ENCODE data around the gene POLR2H. TPM values are rescaled to one million over a fixed set of nuclear protein-coding genes. Genes with fewer than 3 reads are reported as not detected.

POLR2H gene
- total RNA-seq, 4 donors from 2014 or later = 42.4 to 116 (median 66.2) TPM

DNA sequence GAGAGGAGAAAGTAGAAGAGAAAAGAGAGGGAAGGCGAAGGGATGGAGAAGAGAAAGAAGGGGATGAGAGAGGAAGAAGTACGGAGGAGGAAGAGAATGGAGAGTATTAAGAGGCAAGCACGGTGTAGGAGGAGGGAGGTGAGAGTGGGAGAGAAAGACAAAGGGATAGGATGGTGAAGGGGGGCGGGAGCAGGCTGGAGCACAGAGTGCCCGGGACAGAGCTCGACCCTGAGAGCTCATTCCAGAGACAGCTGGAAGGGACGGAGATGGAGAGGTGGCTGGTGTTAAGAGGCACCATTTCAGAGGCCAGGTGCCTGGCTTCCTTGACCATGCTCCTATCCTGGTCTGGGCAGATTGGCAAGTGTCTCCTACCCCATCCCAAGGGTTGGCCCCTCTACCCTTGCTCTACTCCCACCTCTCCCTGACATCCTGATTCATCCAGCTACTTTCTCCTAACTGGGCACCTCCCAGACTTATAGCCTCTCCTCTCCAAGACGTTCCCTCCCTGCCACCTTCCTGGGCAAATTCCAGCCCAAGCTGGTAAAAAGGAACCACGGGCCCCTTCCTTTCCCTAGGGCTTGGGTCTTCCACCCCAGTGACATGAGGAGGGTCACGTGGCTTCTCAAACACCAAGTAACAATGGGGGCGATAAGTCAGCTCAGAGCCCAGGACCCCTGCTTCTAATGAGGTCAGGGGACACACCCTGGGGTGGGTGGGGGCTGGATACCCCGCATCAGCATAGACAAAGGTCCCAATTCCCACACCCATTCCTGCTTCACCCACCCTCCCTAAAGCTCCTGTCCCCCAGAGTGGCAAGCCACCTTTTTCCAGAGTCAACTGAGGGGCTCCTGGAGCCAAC lies 1.2 kb upstream of the POLR2H start:
- Histone ChIP-seq H3K27me3 (no peaks in the 10 kb centered on the region), H3K9me3 (no peaks in the 10 kb centered on the region), H3K27ac (no peak overlapping the region), H3K4me1 (peaks cover 38% of the 10 kb centered on the region), H3K36me3 (peaks cover 11% of the 10 kb centered on the region), H3K4me3 (peak overlapping the region; percentile 64)
- TF ChIP-seq POLR2AphosphoS5 (IDR thresholded peaks at IDR 0.05) (no peak), CTCF (IDR thresholded peaks at IDR 0.05) (no peak), POLR2A (IDR thresholded peaks at IDR 0.05) (no peak), EP300 (IDR thresholded peaks at IDR 0.05) (no peak)
- WGBS = 68% methylated on average over 12 of the region's 12 CpGs
- DNase-seq (ENCODE audit: low spot score in 2 of 2) = no peak

GRCh38 chr3:184360929-184361531 lies 480 bp upstream of the POLR2H start:
- no peak for TF ChIP-seq POLR2AphosphoS5 (IDR thresholded peaks at IDR 0.05)
- TF ChIP-seq CTCF (IDR thresholded peaks at IDR 0.05) = no peak
- TF ChIP-seq EP300 (IDR thresholded peaks at IDR 0.05) = no peak
- no peak for TF ChIP-seq POLR2A (IDR thresholded peaks at IDR 0.05)
- 27% methylated on average over 8 of the region's 24 CpGs for WGBS
- Histone ChIP-seq H3K36me3 (peaks cover 11% of the 10 kb centered on the region), H3K9me3 (no peaks in the 10 kb centered on the region), H3K4me1 (peaks cover 38% of the 10 kb centered on the region), H3K27me3 (no peaks in the 10 kb centered on the region), H3K27ac (peak overlapping the region; percentile 98), H3K4me3 (peak overlapping the region; percentile 64)
- DNase-seq (ENCODE audit: low spot score in 2 of 2) = peak in 1 of 2 donors; percentile 73

- H3K4me1 ChIP-seq = peaks cover 38% of the 10 kb centered on the region
- DNase-seq (ENCODE audit: low spot score in 2 of 2) = peak in 1 of 2 donors; percentile 92
- no peaks in the 10 kb centered on the region for H3K9me3 ChIP-seq
- peaks cover 10% of the 10 kb centered on the region for H3K36me3 ChIP-seq
- H3K4me3 ChIP-seq = peak overlapping the region; percentile 64
- H3K27me3 ChIP-seq = no peaks in the 10 kb centered on the region
- H3K27ac ChIP-seq = peak overlapping the region; percentile 98
- TF ChIP-seq CTCF (IDR thresholded peaks at IDR 0.05) (no peak), POLR2A (IDR thresholded peaks at IDR 0.05) (no peak), EP300 (IDR thresholded peaks at IDR 0.05) (no peak), POLR2AphosphoS5 (IDR thresholded peaks at IDR 0.05) (no peak)
- WGBS = 0% methylated on average over 29 of the region's 38 CpGs
Measured at GRCh38 chr3:184361932-184362667, 590 bp downstream of the POLR2H start.

DNA sequence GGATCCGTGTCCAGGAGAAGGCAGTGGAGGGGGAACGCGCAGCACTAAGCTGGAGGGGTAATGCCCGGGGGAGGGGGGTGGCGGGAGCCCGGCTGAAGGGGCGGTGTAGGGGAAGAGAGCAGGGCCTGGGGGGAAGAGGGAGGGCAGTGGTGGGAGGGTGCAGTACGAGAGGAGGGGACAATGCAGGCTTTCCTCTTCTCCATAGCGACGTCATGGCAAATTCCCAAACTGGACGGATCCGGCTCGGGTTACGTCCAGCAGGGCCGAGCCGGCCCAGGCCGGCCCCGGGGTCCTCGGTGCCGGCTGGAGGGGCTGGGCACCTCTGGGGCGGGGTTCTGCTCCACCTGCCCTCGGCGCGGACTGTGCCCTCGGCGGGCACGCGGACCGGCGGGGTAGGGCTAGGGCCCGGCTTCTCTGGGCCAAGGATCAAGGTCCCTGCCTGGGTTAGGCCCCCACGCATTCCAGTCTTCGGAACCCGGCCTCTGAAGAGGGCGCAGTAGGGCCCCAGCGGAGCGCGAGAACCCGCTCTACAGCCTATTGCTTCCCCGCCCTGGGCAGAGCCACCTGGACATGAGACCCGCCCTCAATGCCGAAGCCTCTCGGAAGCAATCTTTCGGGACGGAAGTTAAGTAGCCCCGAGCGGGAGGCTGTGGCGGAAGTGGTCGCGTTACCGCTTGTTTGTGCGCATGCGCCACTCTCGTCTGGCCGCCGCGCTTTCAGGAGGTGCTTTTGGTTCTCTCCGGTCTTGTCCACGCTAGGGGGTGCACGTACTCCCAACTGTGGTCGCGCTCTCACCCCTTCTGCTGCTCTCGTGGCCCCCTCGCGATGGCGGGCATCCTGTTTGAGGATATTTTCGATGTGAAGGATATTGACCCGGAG lies 1.4 kb downstream of the POLR2H start:
- Histone ChIP-seq H3K27me3 (no peaks in the 10 kb centered on the region), H3K9me3 (no peaks in the 10 kb centered on the region), H3K36me3 (peaks cover 8% of the 10 kb centered on the region), H3K4me1 (peaks cover 38% of the 10 kb centered on the region), H3K4me3 (peak overlapping the region; percentile 64), H3K27ac (peak overlapping the region; percentile 98)
- TF ChIP-seq POLR2AphosphoS5 (IDR thresholded peaks at IDR 0.05) (peak in 1 of 3 donors; percentile 27), EP300 (IDR thresholded peaks at IDR 0.05) (no peak), POLR2A (IDR thresholded peaks at IDR 0.05) (peak; percentile 44 to 70), CTCF (IDR thresholded peaks at IDR 0.05) (peak in 1 of 2 donors; percentile 46)
- under 1% methylated on average over 32 of the region's 68 CpGs for WGBS
- peak; percentile 98 for DNase-seq (ENCODE audit: low spot score in 2 of 2)
